Measurements from ENCODE around the gene PTPRA. TPM values are rescaled to one million over a fixed set of nuclear protein-coding genes. Genes with fewer than 3 reads are reported as not detected.

Gene PTPRA
- total and polyA plus RNA-seq, 2 of the 13 experiments (the other 11 are each of a cell fraction or from before 2014, with no cell fraction given), result 47.2 to 127 TPM

GRCh38 chr20:2919518-2920245 is 46.4 kb downstream of the PTPRA start:
- BruUV-seq (replicated peaks), result no TSS peak
- intact Hi-C loops (cut with micrococcal nuclease; ENCODE audit: unreplicated experiment), result loop anchor here (10.0 kb wide), 1 partner anchor 125 kb away; the partner anchor contains the start of genes GNRH2 and MRPS26
- Histone ChIP-seq H3K4me2 (ENCODE audit: low read depth, low read length) (no peak overlapping the region), H4K20me1 (ENCODE audit: insufficient read depth, low read length) (0 out of 2 replicates have a peak, but pooled peaks cover 6% of the 10 kb centered on the region), H3K9me3 (ENCODE audit: low read length) (no peaks in the 10 kb centered on the region), H3K9ac (ENCODE audit: insufficient read depth, low read depth, low read length) (no peak overlapping the region), H3K27ac (ENCODE audit: extremely low read length, insufficient read depth, low read length) (no peak overlapping the region), H3K36me3 (replicated peaks in 1 of 2; ENCODE audit: control insufficient read depth in 1 of 2, insufficient read depth in 2 of 2, low read length in 2 of 2) (peaks cover 4 to 11% of the 10 kb centered on the region in 2 experiments; a peak in 2 of 5 replicates), H3K79me2 (ENCODE audit: insufficient read depth, low read length) (peaks cover 12% of the 10 kb centered on the region), H3K4me3 (replicated peaks in 1 of 3; ENCODE audit: insufficient read depth in 1 of 3, low read depth in 2 of 3, low read length in 3 of 3) (no peak overlapping the region), H3K4me1 (ENCODE audit: insufficient read depth, low read length) (peaks cover 30% of the 10 kb centered on the region), H3K27me3 (ENCODE audit: control insufficient read depth in 1 of 2, insufficient read depth in 2 of 2, low read length in 2 of 2) (no peaks in the 10 kb centered on the region), H2AFZ (ENCODE audit: low read length) (no peak overlapping the region)
- ATAC-seq (peak; percentile 50; the same call in 2 of the 3 replicates), DNase-seq (ENCODE audit: low spot score) (no peak), FAIRE-seq (no peak)
- ChIA-PET POLR2A (no interaction called here), CTCF (ENCODE audit: low intra/inter-chr PET ratio, low total read pairs) (no interaction called here)
- 71% methylated on average over 2 of the region's 2 CpGs for WGBS (ENCODE audit: low lambda C conversion rate)
- in situ Hi-C loops (cut with HindIII; ENCODE audit: extremely low pct_ligation_motif_present, low pct_unique_long_range_greater_than_20kb), result loop anchor here (5.0 kb wide), 1 partner anchor 58 kb away; no protein-coding TSS in a partner anchor
- no peak for TF ChIP-seq MEIS2 (CRISPR knock-in tag; IDR thresholded peaks at IDR 0.05)
- no peak for TF ChIP-seq MIER2 (CRISPR knock-in tag; IDR thresholded peaks at IDR 0.05)
- TF ChIP-seq HDAC1 (CRISPR knock-in tag; IDR thresholded peaks at IDR 0.05), result no peak
- TF ChIP-seq SP4 (CRISPR knock-in tag; IDR thresholded peaks at IDR 0.05), result no peak
- TF ChIP-seq SIN3A (IDR thresholded peaks at IDR 0.05; ENCODE audit: borderline replicate concordance, low read depth, low read length), result no peak
- no peak for TF ChIP-seq CBX2 (IDR thresholded peaks at IDR 0.05; ENCODE audit: low read depth, low read length)
- no peak for TF ChIP-seq CBX2 (CRISPR knock-in tag; IDR thresholded peaks at IDR 0.05; ENCODE audit: low read depth)
- no peak for TF ChIP-seq PAWR (CRISPR knock-in tag; IDR thresholded peaks at IDR 0.05; ENCODE audit: borderline replicate concordance)
- no peak for TF ChIP-seq NR2F6 (IDR thresholded peaks at IDR 0.05)
- no peak for TF ChIP-seq NR2F6 (CRISPR knock-in tag; IDR thresholded peaks at IDR 0.05)
- TF ChIP-seq USF2 (IDR thresholded peaks at IDR 0.05; ENCODE audit: low read depth, low read length), result no peak
- TF ChIP-seq USF2 (CRISPR knock-in tag; IDR thresholded peaks at IDR 0.05; ENCODE audit: borderline replicate concordance), result no peak
- TF ChIP-seq ZNF782 (CRISPR knock-in tag; IDR thresholded peaks at IDR 0.05; ENCODE audit: borderline replicate concordance), result no peak
- no peak for TF ChIP-seq ZMAT3 (CRISPR knock-in tag; conservative IDR thresholded peaks at IDR 0.05)
- TF ChIP-seq PATZ1 (CRISPR knock-in tag; IDR thresholded peaks at IDR 0.05), result peak; percentile 25; the same call in 1 of the 2 replicates
- TF ChIP-seq ZNF652 (CRISPR knock-in tag; IDR thresholded peaks at IDR 0.05; ENCODE audit: borderline replicate concordance, low read depth), result peak; percentile 94
- no peak for TF ChIP-seq ZNF772 (CRISPR knock-in tag; IDR thresholded peaks at IDR 0.05)
- TF ChIP-seq ZNF776 (CRISPR knock-in tag; IDR thresholded peaks at IDR 0.05), result no peak
- TF ChIP-seq SP1 (IDR thresholded peaks at IDR 0.05), result no peak
- no peak for TF ChIP-seq SP1 (CRISPR knock-in tag; IDR thresholded peaks at IDR 0.05)
- TF ChIP-seq U2AF2 (IDR thresholded peaks at IDR 0.05; ENCODE audit: low read depth, low read length), result no peak
- peak; percentile 65; the same call in 1 of the 2 replicates for TF ChIP-seq TFAP4 (IDR thresholded peaks at IDR 0.05; ENCODE audit: borderline replicate concordance, low read depth)
